Gastrocnemius medialis (tissue), 4 donors: ENCODE measurements around the gene DOCK3.

Experiments
- CTCF ChIP-seq, 5 experiments: fragments of 450-650 bp in 3 of 5; fragments of 200-600 bp in 2 of 5; sonication (generic) in 2 of 5; IDR thresholded peaks in 4 of 5; conservative IDR thresholded peaks in 1 of 5; 1 replicate in 4 of 5; 2 replicates in 1 of 5; pipeline ENCODE4 v1.5.1; 2016 to 2019; ENCODE audit warnings: antibody characterized with exemption in 5 of 5, mild to moderate bottlenecking in 3 of 5, moderate library complexity in 3 of 5
- POLR2A ChIP-seq, 2 donors: fragments of 450-650 bp; IDR thresholded peaks; one replicate each; pipeline ENCODE4 v1.6.1; 2017; ENCODE audit warnings: antibody characterized with exemption in 2 of 2, mild to moderate bottlenecking in 2 of 2, moderate library complexity in 2 of 2

DNA sequence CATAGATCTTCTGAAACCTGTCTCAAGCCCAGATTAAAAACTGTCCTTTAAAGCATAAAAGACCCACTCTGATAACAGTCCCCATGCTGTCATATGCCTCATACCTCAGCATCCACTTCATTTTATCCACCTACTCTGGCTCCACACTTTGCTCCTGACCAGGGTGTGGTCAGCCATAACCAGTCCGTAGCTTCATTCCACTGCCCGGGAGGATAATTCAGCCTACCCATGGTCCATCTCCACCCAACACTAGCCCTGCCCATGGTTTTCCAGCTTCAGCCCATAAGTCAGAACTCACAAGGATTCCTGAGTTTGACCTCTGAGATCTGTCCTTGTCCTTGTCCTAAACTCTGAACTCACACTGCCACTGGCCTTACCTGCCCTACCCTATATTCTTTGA, 448.2 kb downstream of the DOCK3 start:
- no peak for TF ChIP-seq CTCF (IDR thresholded peaks at IDR 0.05 in 4 of 5, conservative IDR thresholded peaks at IDR 0.05 in 1 of 5)
- TF ChIP-seq POLR2A (IDR thresholded peaks at IDR 0.05) = no peak
